HepG2 (cell line): ENCODE results near the gene EPM2A. TPM values are rescaled to one million over a fixed set of nuclear protein-coding genes. Genes with fewer than 3 reads are reported as not detected.

Experiments used
- ZKSCAN1 ChIP-seq: fragments of 150-350 bp; IDR thresholded peaks from 2 replicates; pipeline ENCODE4 v1.6.1; 2014; ENCODE audit warnings: low read length
- ZNF17 ChIP-seq: sonication (generic); formaldehyde crosslinking; IDR thresholded peaks from 2 replicates; pipeline ENCODE4 v1.5.0; 2020; ENCODE audit warnings: mild to moderate bottlenecking, missing genetic modification reagents
- polyA plus RNA-seq, 8 experiments: library from polyadenylated mRNA; depleted of rRNA in 3 of 8; stranded (reverse) in 7 of 8; unstranded in 1 of 8; fragments of >200 nt; fragmentation: Illumina TruSeq in 4 of 8; extraction: Trizol in 4 of 8; gene quantifications; 2 replicates each; pipeline versions ENCODE4 v1.2.1 to v1.2.3, GENCODE V29; 2011 to 2016; ENCODE audit warnings: low read depth in 4 of 8, missing spikeins in 1 of 8, mixed read lengths in 1 of 8; ENCODE audit not compliant: insufficient read depth in 1 of 8
- total RNA-seq, 5 experiments: library from RNA; depleted of rRNA; stranded (reverse); fragments of >200 nt; fragmentation: Illumina TruSeq; extraction: Trizol; gene quantifications; 2 replicates each; pipeline ENCODE4 v1.2.3, GENCODE V29; 2016; ENCODE audit warnings: low read depth in 1 of 5
- TF ChIP-seq, protein P1 (sequence below): sonication (generic); formaldehyde crosslinking; IDR thresholded peaks from 2 replicates; pipeline ENCODE4 v1.4.0; 2020; ENCODE audit warnings: mild to moderate bottlenecking, missing genetic modification reagents
- TF ChIP-seq, protein P2 (sequence below): IDR thresholded peaks from 2 replicates; pipeline ENCODE4 v1.6.1; 2016; ENCODE audit warnings: low read depth, missing genetic modification reagents, missing compliant biosample characterization
- TF ChIP-seq, protein P3 (sequence below): IDR thresholded peaks from 2 replicates; pipeline ENCODE4 v1.6.1; 2012; ENCODE audit warnings: inconsistent platforms
- TF ChIP-seq, protein P4 (sequence below): sonication (generic); formaldehyde crosslinking; IDR thresholded peaks from 2 replicates; pipeline ENCODE4 v1.5.0; 2020; ENCODE audit warnings: mild to moderate bottlenecking, missing genetic modification reagents, borderline replicate concordance
- TF ChIP-seq, protein P5 (sequence below): sonication (generic); formaldehyde crosslinking; IDR thresholded peaks from 2 replicates; pipeline ENCODE4 v1.4.0; 2020; ENCODE audit warnings: missing genetic modification reagents, borderline replicate concordance

The EPM2A gene
- total and polyA plus RNA-seq, 2 of the 13 experiments (the other 11 are each of a cell fraction or from before 2014, with no cell fraction given) = 4.6 to 9.2 TPM

DNA sequence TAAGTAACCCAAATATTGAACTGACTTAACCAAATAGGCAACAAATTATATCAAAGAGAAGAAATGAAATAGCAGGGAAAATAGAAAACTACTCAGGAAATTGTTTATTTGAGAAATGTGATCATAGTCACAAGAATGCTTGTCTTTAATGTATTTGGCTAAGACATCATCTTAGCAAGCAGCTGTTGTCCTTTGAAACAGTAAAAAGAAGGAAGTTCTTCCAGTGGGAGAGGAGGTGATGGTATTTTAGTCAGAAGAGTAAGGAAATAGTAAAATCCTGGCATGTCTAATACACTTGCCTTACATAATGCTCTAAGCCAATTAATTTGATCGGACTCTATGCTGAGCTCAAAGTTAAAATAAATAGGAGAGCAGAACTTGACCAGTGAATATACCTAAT lies 126.5 kb downstream of the EPM2A start (continued):
- TF ChIP-seq, protein P1, sequence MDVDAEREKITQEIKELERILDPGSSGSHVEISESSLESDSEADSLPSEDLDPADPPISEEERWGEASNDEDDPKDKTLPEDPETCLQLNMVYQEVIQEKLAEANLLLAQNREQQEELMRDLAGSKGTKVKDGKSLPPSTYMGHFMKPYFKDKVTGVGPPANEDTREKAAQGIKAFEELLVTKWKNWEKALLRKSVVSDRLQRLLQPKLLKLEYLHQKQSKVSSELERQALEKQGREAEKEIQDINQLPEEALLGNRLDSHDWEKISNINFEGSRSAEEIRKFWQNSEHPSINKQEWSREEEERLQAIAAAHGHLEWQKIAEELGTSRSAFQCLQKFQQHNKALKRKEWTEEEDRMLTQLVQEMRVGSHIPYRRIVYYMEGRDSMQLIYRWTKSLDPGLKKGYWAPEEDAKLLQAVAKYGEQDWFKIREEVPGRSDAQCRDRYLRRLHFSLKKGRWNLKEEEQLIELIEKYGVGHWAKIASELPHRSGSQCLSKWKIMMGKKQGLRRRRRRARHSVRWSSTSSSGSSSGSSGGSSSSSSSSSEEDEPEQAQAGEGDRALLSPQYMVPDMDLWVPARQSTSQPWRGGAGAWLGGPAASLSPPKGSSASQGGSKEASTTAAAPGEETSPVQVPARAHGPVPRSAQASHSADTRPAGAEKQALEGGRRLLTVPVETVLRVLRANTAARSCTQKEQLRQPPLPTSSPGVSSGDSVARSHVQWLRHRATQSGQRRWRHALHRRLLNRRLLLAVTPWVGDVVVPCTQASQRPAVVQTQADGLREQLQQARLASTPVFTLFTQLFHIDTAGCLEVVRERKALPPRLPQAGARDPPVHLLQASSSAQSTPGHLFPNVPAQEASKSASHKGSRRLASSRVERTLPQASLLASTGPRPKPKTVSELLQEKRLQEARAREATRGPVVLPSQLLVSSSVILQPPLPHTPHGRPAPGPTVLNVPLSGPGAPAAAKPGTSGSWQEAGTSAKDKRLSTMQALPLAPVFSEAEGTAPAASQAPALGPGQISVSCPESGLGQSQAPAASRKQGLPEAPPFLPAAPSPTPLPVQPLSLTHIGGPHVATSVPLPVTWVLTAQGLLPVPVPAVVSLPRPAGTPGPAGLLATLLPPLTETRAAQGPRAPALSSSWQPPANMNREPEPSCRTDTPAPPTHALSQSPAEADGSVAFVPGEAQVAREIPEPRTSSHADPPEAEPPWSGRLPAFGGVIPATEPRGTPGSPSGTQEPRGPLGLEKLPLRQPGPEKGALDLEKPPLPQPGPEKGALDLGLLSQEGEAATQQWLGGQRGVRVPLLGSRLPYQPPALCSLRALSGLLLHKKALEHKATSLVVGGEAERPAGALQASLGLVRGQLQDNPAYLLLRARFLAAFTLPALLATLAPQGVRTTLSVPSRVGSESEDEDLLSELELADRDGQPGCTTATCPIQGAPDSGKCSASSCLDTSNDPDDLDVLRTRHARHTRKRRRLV = no peak
- TF ChIP-seq, protein P2, sequence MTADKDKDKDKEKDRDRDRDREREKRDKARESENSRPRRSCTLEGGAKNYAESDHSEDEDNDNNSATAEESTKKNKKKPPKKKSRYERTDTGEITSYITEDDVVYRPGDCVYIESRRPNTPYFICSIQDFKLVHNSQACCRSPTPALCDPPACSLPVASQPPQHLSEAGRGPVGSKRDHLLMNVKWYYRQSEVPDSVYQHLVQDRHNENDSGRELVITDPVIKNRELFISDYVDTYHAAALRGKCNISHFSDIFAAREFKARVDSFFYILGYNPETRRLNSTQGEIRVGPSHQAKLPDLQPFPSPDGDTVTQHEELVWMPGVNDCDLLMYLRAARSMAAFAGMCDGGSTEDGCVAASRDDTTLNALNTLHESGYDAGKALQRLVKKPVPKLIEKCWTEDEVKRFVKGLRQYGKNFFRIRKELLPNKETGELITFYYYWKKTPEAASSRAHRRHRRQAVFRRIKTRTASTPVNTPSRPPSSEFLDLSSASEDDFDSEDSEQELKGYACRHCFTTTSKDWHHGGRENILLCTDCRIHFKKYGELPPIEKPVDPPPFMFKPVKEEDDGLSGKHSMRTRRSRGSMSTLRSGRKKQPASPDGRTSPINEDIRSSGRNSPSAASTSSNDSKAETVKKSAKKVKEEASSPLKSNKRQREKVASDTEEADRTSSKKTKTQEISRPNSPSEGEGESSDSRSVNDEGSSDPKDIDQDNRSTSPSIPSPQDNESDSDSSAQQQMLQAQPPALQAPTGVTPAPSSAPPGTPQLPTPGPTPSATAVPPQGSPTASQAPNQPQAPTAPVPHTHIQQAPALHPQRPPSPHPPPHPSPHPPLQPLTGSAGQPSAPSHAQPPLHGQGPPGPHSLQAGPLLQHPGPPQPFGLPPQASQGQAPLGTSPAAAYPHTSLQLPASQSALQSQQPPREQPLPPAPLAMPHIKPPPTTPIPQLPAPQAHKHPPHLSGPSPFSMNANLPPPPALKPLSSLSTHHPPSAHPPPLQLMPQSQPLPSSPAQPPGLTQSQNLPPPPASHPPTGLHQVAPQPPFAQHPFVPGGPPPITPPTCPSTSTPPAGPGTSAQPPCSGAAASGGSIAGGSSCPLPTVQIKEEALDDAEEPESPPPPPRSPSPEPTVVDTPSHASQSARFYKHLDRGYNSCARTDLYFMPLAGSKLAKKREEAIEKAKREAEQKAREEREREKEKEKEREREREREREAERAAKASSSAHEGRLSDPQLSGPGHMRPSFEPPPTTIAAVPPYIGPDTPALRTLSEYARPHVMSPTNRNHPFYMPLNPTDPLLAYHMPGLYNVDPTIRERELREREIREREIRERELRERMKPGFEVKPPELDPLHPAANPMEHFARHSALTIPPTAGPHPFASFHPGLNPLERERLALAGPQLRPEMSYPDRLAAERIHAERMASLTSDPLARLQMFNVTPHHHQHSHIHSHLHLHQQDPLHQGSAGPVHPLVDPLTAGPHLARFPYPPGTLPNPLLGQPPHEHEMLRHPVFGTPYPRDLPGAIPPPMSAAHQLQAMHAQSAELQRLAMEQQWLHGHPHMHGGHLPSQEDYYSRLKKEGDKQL (CRISPR knock-in tag) = no peak
- TF ChIP-seq ZKSCAN1 = no peak
- TF ChIP-seq ZNF17 (CRISPR knock-in tag) = no peak
- TF ChIP-seq, protein P3, sequence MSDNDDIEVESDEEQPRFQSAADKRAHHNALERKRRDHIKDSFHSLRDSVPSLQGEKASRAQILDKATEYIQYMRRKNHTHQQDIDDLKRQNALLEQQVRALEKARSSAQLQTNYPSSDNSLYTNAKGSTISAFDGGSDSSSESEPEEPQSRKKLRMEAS = no peak
- TF ChIP-seq, protein P4, sequence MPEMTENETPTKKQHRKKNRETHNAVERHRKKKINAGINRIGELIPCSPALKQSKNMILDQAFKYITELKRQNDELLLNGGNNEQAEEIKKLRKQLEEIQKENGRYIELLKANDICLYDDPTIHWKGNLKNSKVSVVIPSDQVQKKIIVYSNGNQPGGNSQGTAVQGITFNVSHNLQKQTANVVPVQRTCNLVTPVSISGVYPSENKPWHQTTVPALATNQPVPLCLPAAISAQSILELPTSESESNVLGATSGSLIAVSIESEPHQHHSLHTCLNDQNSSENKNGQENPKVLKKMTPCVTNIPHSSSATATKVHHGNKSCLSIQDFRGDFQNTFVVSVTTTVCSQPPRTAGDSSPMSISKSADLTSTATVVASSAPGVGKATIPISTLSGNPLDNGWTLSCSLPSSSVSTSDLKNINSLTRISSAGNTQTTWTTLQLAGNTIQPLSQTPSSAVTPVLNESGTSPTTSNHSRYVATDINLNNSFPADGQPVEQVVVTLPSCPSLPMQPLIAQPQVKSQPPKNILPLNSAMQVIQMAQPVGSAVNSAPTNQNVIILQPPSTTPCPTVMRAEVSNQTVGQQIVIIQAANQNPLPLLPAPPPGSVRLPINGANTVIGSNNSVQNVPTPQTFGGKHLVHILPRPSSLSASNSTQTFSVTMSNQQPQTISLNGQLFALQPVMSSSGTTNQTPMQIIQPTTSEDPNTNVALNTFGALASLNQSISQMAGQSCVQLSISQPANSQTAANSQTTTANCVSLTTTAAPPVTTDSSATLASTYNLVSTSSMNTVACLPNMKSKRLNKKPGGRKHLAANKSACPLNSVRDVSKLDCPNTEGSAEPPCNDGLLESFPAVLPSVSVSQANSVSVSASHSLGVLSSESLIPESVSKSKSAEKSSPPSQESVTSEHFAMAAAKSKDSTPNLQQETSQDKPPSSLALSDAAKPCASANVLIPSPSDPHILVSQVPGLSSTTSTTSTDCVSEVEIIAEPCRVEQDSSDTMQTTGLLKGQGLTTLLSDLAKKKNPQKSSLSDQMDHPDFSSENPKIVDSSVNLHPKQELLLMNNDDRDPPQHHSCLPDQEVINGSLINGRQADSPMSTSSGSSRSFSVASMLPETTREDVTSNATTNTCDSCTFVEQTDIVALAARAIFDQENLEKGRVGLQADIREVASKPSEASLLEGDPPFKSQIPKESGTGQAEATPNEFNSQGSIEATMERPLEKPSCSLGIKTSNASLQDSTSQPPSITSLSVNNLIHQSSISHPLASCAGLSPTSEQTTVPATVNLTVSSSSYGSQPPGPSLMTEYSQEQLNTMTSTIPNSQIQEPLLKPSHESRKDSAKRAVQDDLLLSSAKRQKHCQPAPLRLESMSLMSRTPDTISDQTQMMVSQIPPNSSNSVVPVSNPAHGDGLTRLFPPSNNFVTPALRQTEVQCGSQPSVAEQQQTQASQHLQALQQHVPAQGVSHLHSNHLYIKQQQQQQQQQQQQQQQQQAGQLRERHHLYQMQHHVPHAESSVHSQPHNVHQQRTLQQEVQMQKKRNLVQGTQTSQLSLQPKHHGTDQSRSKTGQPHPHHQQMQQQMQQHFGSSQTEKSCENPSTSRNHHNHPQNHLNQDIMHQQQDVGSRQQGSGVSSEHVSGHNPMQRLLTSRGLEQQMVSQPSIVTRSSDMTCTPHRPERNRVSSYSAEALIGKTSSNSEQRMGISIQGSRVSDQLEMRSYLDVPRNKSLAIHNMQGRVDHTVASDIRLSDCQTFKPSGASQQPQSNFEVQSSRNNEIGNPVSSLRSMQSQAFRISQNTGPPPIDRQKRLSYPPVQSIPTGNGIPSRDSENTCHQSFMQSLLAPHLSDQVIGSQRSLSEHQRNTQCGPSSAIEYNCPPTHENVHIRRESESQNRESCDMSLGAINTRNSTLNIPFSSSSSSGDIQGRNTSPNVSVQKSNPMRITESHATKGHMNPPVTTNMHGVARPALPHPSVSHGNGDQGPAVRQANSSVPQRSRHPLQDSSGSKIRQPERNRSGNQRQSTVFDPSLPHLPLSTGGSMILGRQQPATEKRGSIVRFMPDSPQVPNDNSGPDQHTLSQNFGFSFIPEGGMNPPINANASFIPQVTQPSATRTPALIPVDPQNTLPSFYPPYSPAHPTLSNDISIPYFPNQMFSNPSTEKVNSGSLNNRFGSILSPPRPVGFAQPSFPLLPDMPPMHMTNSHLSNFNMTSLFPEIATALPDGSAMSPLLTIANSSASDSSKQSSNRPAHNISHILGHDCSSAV (CRISPR knock-in tag) = no peak
- TF ChIP-seq, protein P5, sequence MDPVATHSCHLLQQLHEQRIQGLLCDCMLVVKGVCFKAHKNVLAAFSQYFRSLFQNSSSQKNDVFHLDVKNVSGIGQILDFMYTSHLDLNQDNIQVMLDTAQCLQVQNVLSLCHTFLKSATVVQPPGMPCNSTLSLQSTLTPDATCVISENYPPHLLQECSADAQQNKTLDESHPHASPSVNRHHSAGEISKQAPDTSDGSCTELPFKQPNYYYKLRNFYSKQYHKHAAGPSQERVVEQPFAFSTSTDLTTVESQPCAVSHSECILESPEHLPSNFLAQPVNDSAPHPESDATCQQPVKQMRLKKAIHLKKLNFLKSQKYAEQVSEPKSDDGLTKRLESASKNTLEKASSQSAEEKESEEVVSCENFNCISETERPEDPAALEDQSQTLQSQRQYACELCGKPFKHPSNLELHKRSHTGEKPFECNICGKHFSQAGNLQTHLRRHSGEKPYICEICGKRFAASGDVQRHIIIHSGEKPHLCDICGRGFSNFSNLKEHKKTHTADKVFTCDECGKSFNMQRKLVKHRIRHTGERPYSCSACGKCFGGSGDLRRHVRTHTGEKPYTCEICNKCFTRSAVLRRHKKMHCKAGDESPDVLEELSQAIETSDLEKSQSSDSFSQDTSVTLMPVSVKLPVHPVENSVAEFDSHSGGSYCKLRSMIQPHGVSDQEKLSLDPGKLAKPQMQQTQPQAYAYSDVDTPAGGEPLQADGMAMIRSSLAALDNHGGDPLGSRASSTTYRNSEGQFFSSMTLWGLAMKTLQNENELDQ (CRISPR knock-in tag) = no peak
